PFSK-1 (cell line): Measurements from ENCODE around the gene DUSP18.

Source experiments
- POLR2AphosphoS5 ChIP-seq: IDR thresholded peaks from 2 replicates; pipeline ENCODE4 v1.6.1; 2012; ENCODE audit warnings: low read depth, mild to moderate bottlenecking, control low read depth, low read length, moderate library complexity
- REST ChIP-seq, 2 experiments: IDR thresholded peaks; 2 replicates each; pipeline versions ENCODE4 v1.6.1 to v1.8.0; 2011 to 2012; ENCODE audit warnings: low read depth in 2 of 2, low read length in 2 of 2, control low read depth in 1 of 2, inconsistent platforms in 1 of 2, mild to moderate bottlenecking in 1 of 2, moderate library complexity in 1 of 2; ENCODE audit not compliant: insufficient read depth in 1 of 2
- SIN3A ChIP-seq: IDR thresholded peaks from 2 replicates; pipeline ENCODE4 v1.6.1; 2012; ENCODE audit warnings: mild to moderate bottlenecking, low read length, moderate library complexity, borderline replicate concordance; ENCODE audit not compliant: insufficient read depth
- TAF1 ChIP-seq: IDR thresholded peaks from 2 replicates; pipeline ENCODE4 v1.6.1; 2012; ENCODE audit warnings: low read length, control low read depth, borderline replicate concordance; ENCODE audit not compliant: insufficient read depth

DNA sequence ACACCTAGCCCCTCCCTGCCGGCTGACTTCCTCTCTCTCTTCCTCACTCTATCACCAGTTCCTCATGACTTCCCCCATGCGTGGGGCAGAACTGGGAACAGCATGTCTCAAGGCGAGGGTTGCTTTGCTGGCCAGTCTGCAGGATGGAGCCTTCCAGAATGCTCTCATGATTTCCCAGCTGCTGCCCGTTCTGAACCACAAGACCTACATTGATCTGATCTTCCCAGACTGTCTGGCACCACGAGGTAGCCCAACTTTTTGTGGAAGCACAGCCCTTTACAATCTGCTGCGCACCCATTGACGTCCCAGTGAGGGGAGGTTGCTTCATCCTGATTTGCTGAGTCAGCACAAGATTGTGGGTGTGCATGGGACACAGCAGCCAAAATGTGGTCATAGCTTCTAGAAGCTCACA lies 52.1 kb downstream of the DUSP18 start:
- TF ChIP-seq TAF1, result no peak
- TF ChIP-seq REST (IDR thresholded peaks at IDR 0.05; ENCODE audit: insufficient read depth in 1 of 2, low read depth in 2 of 2, low read length in 2 of 2), result no peak
- TF ChIP-seq POLR2AphosphoS5, result no peak
- no peak for TF ChIP-seq SIN3A
